ENCODE measurements around the gene ARHGDIA.

The ARHGDIA gene

DNA sequence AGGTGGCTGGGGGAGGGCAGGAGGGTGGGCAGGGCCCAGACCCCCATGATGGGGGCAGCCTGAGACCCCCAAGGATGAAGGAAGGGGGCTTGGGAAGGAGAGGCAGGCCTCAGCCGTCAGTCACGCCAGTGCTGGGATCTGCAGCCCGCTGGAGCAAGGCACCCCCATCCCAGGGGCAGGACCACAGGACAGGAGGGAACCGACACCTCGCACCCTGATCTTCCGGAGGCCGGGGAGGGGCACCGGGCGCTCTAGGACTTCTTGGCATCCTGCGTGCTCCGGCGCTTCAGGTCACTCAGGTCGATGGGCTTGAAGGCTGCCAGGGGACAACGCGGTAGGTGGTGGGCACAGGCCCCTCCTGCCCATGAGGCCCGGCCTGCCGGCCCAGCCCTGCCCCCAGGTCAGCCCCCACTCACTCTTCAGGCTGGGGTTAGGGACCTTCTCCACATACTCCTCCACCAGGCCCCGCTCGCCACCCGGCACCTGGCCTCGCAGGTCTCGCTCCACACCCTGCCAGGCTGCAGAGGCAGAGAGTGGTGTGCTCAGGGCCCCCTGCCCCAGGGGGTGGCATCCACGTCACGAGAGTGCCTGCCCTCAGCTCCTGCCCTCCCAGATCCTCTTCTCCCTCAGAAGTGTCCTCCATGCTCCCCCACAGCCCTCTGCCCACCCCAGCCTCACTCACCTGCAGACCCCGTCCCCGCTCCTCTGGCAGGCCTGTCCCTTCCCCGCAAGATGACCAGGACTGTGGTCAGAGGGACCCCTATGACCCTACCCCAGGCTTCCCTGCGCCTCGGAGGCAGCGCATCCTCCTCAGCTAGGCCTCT lies 47.9 kb downstream of the ARHGDIA start:
- DNase-seq: no peak

- DNase-seq: no peak
Observed at GRCh38 chr17:81822312-81822637, 48.9 kb downstream of the ARHGDIA start.

- no peak for DNase-seq
Observed at GRCh38 chr17:81821603-81822311, 49.4 kb downstream of the ARHGDIA start.

DNA sequence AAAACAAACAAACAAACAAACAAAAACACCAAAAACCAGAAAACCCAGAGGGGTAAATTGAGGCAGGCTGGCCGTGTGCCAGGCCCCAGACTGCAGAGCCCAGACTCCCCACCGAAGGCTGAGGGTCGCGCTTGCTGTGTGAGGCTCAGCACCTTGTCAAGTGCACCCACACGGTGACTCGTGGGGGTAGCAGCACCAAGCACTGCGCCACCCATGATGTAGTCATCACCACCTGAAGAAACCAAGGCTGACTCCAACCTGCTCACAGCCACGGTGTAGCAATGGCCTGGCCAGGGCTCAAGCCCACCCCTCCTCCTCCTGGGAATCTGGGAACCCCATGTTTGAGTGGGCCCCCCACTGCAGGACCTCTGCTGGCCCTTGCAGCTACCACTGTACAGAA lies 50.0 kb downstream of the ARHGDIA start:
- DNase-seq: no peak

GRCh38 chr17:81819708-81820107 lies 51.4 kb downstream of the ARHGDIA start:
- DNase-seq: no peak

DNA sequence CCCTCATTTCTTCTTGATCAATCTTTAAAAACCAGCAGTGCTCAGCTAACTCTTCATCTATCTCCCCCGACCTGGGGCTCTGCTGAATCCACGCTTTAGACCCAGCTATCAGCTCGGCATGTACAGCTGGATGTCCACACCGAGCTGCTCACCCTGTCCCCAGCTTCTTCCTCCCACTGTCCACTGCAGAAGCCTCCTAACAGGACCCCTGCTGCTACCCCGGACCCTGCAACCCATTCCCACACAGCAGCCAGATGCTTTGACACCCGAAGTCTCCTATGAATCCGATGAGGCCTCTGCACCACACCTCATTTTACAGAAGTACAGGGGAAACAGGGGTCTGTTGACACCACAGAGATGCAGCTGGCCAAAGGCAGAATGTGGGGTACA lies 53.4 kb downstream of the ARHGDIA start:
- no peak for DNase-seq
